Loucy (cell line): ENCODE results near the gene C7.
"Not testable (repeated sequence)": the region's sequence is repeated elsewhere in the genome, so short reads cannot be mapped to it uniquely, and the experiment has no call there.

Source experiments
- H2AFZ ChIP-seq: fragments of 200-600 bp; sonication (generic); 2 replicates; pipeline ENCODE4 v1.6.0; 2016; ENCODE audit warnings: antibody characterized with exemption, mild to moderate bottlenecking, low read length, moderate library complexity
- H3F3A ChIP-seq: fragments of 200-600 bp; 2 replicates; pipeline ENCODE4 v1.6.0; 2016; ENCODE audit warnings: antibody characterized with exemption, low read depth, mild to moderate bottlenecking
- H3K27me3 ChIP-seq: fragments of 200-600 bp; sonication (generic); 2 replicates; pipeline ENCODE4 v1.6.1; 2014; ENCODE audit warnings: low read length, mild to moderate bottlenecking; ENCODE audit not compliant: insufficient read depth, poor library complexity, severe bottlenecking
- H3K36me3 ChIP-seq: fragments of 200-600 bp; sonication (generic); 2 replicates; pipeline ENCODE4 v1.6.1; 2016; ENCODE audit warnings: low read length; ENCODE audit not compliant: insufficient read depth
- H3K4me1 ChIP-seq: fragments of 200-600 bp; sonication (generic); 2 replicates; pipeline ENCODE4 v1.5.1; 2014; ENCODE audit warnings: low read length, mild to moderate bottlenecking; ENCODE audit not compliant: insufficient read depth, poor library complexity, severe bottlenecking
- H3K4me2 ChIP-seq: fragments of 200-600 bp; sonication (generic); 2 replicates; pipeline ENCODE4 v1.6.0; 2014; ENCODE audit warnings: antibody characterized with exemption, low read length, low read depth, mild to moderate bottlenecking; ENCODE audit not compliant: poor library complexity, severe bottlenecking
- H3K4me3 ChIP-seq: fragments of 200-600 bp; sonication (generic); 2 replicates; pipeline ENCODE4 v1.5.1; 2014; ENCODE audit warnings: low read length, mild to moderate bottlenecking, mixed read lengths; ENCODE audit not compliant: poor library complexity, severe bottlenecking
- H3K79me2 ChIP-seq: fragments of 200-600 bp; sonication (generic); 2 replicates; pipeline ENCODE4 v1.6.1; 2014; ENCODE audit warnings: low read length; ENCODE audit not compliant: insufficient read depth
- H3K9ac ChIP-seq: fragments of 200-600 bp; sonication (generic); 2 replicates; pipeline ENCODE4 v1.6.0; 2014; ENCODE audit warnings: mild to moderate bottlenecking, low read depth, low read length, moderate library complexity; ENCODE audit not compliant: poor library complexity, severe bottlenecking
- H3K9me2 ChIP-seq: fragments of 200-600 bp; sonication (generic); replicated peaks from 2 replicates; pipeline ENCODE4 v1.6.1; 2016; ENCODE audit warnings: low read depth, low read length, mixed read lengths
- H3K9me3 ChIP-seq: fragments of 200-600 bp; sonication (generic); 2 replicates; pipeline ENCODE4 v1.6.1; 2014; ENCODE audit warnings: mild to moderate bottlenecking, antibody characterized with exemption, low read length, low read depth; ENCODE audit not compliant: insufficient read depth
- H4K20me1 ChIP-seq: fragments of 200-600 bp; sonication (generic); 2 replicates; pipeline ENCODE4 v1.6.0; 2014; ENCODE audit warnings: antibody characterized with exemption, low read length, mild to moderate bottlenecking; ENCODE audit not compliant: insufficient read depth, poor library complexity, severe bottlenecking
- CTCF ChIP-seq: fragments of 200-600 bp; sonication (generic); conservative IDR thresholded peaks from 2 replicates; pipeline ENCODE4 v1.5.1; 2014; ENCODE audit warnings: mild to moderate bottlenecking, antibody characterized with exemption, low read length
- EZH2phosphoT487 ChIP-seq: fragments of 200-600 bp; IDR thresholded peaks from 2 replicates; pipeline ENCODE4 v1.6.1; 2018; ENCODE audit warnings: antibody characterized with exemption, mild to moderate bottlenecking, moderate library complexity, borderline replicate concordance

The C7 gene

GRCh38 chr5:40882291-40882690 lies 27.0 kb upstream of the C7 start:
- no peaks in the 10 kb centered on the region for H4K20me1 ChIP-seq
- H3K79me2 ChIP-seq = no peaks in the 10 kb centered on the region
- H2AFZ ChIP-seq = no peak overlapping the region
- no peaks in the 10 kb centered on the region for H3K36me3 ChIP-seq
- no peaks in the 10 kb centered on the region for H3K4me1 ChIP-seq
- H3K9me2 ChIP-seq = no peaks in the 10 kb centered on the region
- H3K4me2 ChIP-seq = no peak overlapping the region
- no peaks in the 10 kb centered on the region for H3K9me3 ChIP-seq
- no peak for TF ChIP-seq EZH2phosphoT487
- TF ChIP-seq CTCF = no peak
- no peaks in the 10 kb centered on the region for H3F3A ChIP-seq
- H3K4me3 ChIP-seq = no peak overlapping the region
- H3K9ac ChIP-seq = no peak overlapping the region
- no peaks in the 10 kb centered on the region for H3K27me3 ChIP-seq

GRCh38 chr5:40883051-40883450 lies 26.2 kb upstream of the C7 start:
- H3K27me3 ChIP-seq, H4K20me1 ChIP-seq, H3K4me1 ChIP-seq, H2AFZ ChIP-seq, H3K4me2 ChIP-seq, H3K79me2 ChIP-seq, H3K9ac ChIP-seq, H3K36me3 ChIP-seq, H3F3A ChIP-seq, H3K9me2 ChIP-seq, H3K4me3 ChIP-seq, H3K9me3 ChIP-seq: not testable (repeated sequence)

- not testable (repeated sequence) for H3K4me3 ChIP-seq, H3K36me3 ChIP-seq, H3K9me3 ChIP-seq, H3K4me1 ChIP-seq, H3K79me2 ChIP-seq, H3F3A ChIP-seq, H2AFZ ChIP-seq, H3K9me2 ChIP-seq, H3K9ac ChIP-seq, H4K20me1 ChIP-seq, H3K27me3 ChIP-seq, H3K4me2 ChIP-seq
Observed at GRCh38 chr5:40895440-40896425, 13.6 kb upstream of the C7 start.

- H3K4me2 ChIP-seq = no peak overlapping the region
Observed at GRCh38 chr5:40904205-40904993, 4.9 kb upstream of the C7 start.

More at GRCh38 chr5:40904205-40904993, 4.9 kb upstream of the C7 start:
- Histone ChIP-seq H3K36me3 (no peaks in the 10 kb centered on the region), H3K4me1 (no peaks in the 10 kb centered on the region), H4K20me1 (no peaks in the 10 kb centered on the region), H3K9me2 (no peaks in the 10 kb centered on the region), H3F3A (no peaks in the 10 kb centered on the region), H2AFZ (no peak overlapping the region), H3K79me2 (no peaks in the 10 kb centered on the region), H3K9me3 (no peaks in the 10 kb centered on the region), H3K9ac (no peak overlapping the region), H3K27me3 (no peaks in the 10 kb centered on the region), H3K4me3 (no peak overlapping the region)
- TF ChIP-seq CTCF (peak; percentile 100), EZH2phosphoT487 (no peak)
